ENCODE data around the gene CDC42EP3.

CDC42EP3 gene

GRCh38 chr2:37654419-37654818 is 17.0 kb downstream of the CDC42EP3 start:
- DNase-seq, result no peak

- DNase-seq, result no peak
These were observed 17.6 kb downstream of the CDC42EP3 start for GRCh38 chr2:37653805-37654378.

GRCh38 chr2:37653093-37653492 is 18.3 kb downstream of the CDC42EP3 start:
- no peak for DNase-seq

GRCh38 chr2:37652199-37652640 is 19.2 kb downstream of the CDC42EP3 start:
- peak; percentile 59 for DNase-seq

- DNase-seq, result no peak
These were observed 20.8 kb downstream of the CDC42EP3 start for GRCh38 chr2:37650548-37651093.

GRCh38 chr2:37649518-37649917 is 21.9 kb downstream of the CDC42EP3 start:
- no peak for DNase-seq

GRCh38 chr2:37648331-37649011 is 23.0 kb downstream of the CDC42EP3 start:
- DNase-seq, result no peak

- no peak for DNase-seq
These were observed 23.5 kb downstream of the CDC42EP3 start for GRCh38 chr2:37647971-37648330.

- DNase-seq, result no peak
These were observed 25.6 kb downstream of the CDC42EP3 start for GRCh38 chr2:37645836-37646235.

GRCh38 chr2:37645362-37645761 is 26.1 kb downstream of the CDC42EP3 start:
- DNase-seq, result no peak

GRCh38 chr2:37644191-37644590 is 27.3 kb downstream of the CDC42EP3 start:
- DNase-seq, result no peak

- no peak for DNase-seq
These were observed 27.7 kb downstream of the CDC42EP3 start for GRCh38 chr2:37643730-37644078.

GRCh38 chr2:37642907-37643729 is 28.3 kb downstream of the CDC42EP3 start:
- no peak for DNase-seq

GRCh38 chr2:37641582-37642171 is 29.8 kb downstream of the CDC42EP3 start:
- no peak for DNase-seq

GRCh38 chr2:37639631-37640030 is 31.8 kb downstream of the CDC42EP3 start:
- DNase-seq, result no peak

GRCh38 chr2:37638973-37639372 is 32.5 kb downstream of the CDC42EP3 start:
- no peak for DNase-seq

GRCh38 chr2:37637985-37638384 is 33.5 kb downstream of the CDC42EP3 start:
- DNase-seq, result peak; percentile 38

GRCh38 chr2:37637190-37637860 is 34.1 kb downstream of the CDC42EP3 start:
- DNase-seq, result no peak

GRCh38 chr2:37636381-37637066 is 34.9 kb downstream of the CDC42EP3 start:
- DNase-seq, result no peak

GRCh38 chr2:37635504-37636380 is 35.7 kb downstream of the CDC42EP3 start:
- DNase-seq, result no peak

GRCh38 chr2:37634914-37635503 is 36.4 kb downstream of the CDC42EP3 start:
- DNase-seq, result no peak
